PC-9 (cell line): ENCODE data around the gene EPSTI1.

Experiments
- CTCF ChIP-seq: fragments of 200-600 bp; sonication (generic); conservative IDR thresholded peaks from 2 replicates; pipeline ENCODE4 v1.6.1; 2017; ENCODE audit warnings: mixed run types, antibody characterized with exemption, mild to moderate bottlenecking, moderate library complexity
- EZH2 ChIP-seq: fragments of 200-600 bp; sonication (generic); IDR thresholded peaks from 2 replicates; pipeline ENCODE4 v1.8.0; 2017; ENCODE audit warnings: antibody characterized with exemption, low read depth

GRCh38 chr13:43009506-43009905 lies 17.5 kb upstream of the EPSTI1 start:
- TF ChIP-seq CTCF: no peak
- TF ChIP-seq EZH2: no peak
